NT2/D1 (cell line): ENCODE data around the gene PSEN1.

ENCODE experiments used
- DNase-seq: peaks from one replicate; pipeline ENCODE4 v3.0.0-alpha.2; 2011; ENCODE audit warnings: low read depth, low spot score
- H3K27me3 ChIP-seq: 2 replicates; pipeline ENCODE4 v1.6.0; 2011; ENCODE audit warnings: mild to moderate bottlenecking; ENCODE audit not compliant: insufficient read length, insufficient read depth
- H3K36me3 ChIP-seq: 2 replicates; pipeline ENCODE4 v1.6.1; 2011; ENCODE audit warnings: mild to moderate bottlenecking, low read length, mixed read lengths; ENCODE audit not compliant: insufficient read depth, insufficient read length
- H3K4me1 ChIP-seq: 2 replicates; pipeline ENCODE4 v1.5.1; 2011; ENCODE audit not compliant: insufficient read depth, insufficient read length
- H3K4me3 ChIP-seq: 2 replicates; pipeline ENCODE4 v1.5.1; 2011; ENCODE audit warnings: low read depth; ENCODE audit not compliant: insufficient read length
- H3K9ac ChIP-seq: 2 replicates; pipeline ENCODE4 v1.6.0; 2011; ENCODE audit warnings: low read depth; ENCODE audit not compliant: insufficient read length
- H3K9me3 ChIP-seq: 2 replicates; pipeline ENCODE4 v1.5.1; 2011; ENCODE audit warnings: mild to moderate bottlenecking, low read length; ENCODE audit not compliant: insufficient read depth
- SUZ12 ChIP-seq: IDR thresholded peaks from 2 replicates; pipeline ENCODE4 v1.6.1; 2011; ENCODE audit not compliant: insufficient read length, insufficient read depth; ENCODE audit errors: extremely low read depth
- YY1 ChIP-seq: IDR thresholded peaks from 2 replicates; pipeline ENCODE4 v1.6.1; 2011; ENCODE audit not compliant: insufficient read length, insufficient read depth
- ZNF274 ChIP-seq: IDR thresholded peaks from 2 replicates; pipeline ENCODE4 v1.6.1; 2011; ENCODE audit warnings: mild to moderate bottlenecking, low read depth, low read length

Gene PSEN1

DNA sequence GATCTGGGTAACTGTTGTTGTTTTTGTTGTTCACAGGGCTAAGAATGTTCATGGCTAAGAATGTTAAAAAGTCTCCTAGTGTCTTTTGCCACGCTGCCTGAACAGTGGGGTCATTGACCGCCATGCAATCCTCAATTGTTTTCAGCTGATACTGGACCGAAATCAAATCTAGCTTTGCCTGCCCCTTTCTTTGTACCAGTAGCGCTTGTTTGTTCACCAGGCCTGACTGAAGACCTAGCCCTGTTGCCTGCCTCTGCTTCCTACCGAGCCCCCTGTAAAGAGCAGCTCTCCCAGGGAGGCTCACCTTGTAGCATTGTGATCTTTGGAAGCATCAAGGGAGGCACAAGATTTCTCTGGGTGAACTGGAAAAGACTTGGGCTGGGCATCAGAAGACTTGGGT, 6.7 kb downstream of the PSEN1 start:
- H3K4me1 ChIP-seq, result no peaks in the 10 kb centered on the region
- H3K9me3 ChIP-seq, result no peaks in the 10 kb centered on the region
- no peak overlapping the region for H3K4me3 ChIP-seq
- peaks cover 6% of the 10 kb centered on the region for H3K36me3 ChIP-seq
- no peak for TF ChIP-seq ZNF274
- no peak for TF ChIP-seq YY1
- no peak for DNase-seq
- peak overlapping the region; percentile 21 for H3K9ac ChIP-seq
- H3K27me3 ChIP-seq, result no peaks in the 10 kb centered on the region

DNA sequence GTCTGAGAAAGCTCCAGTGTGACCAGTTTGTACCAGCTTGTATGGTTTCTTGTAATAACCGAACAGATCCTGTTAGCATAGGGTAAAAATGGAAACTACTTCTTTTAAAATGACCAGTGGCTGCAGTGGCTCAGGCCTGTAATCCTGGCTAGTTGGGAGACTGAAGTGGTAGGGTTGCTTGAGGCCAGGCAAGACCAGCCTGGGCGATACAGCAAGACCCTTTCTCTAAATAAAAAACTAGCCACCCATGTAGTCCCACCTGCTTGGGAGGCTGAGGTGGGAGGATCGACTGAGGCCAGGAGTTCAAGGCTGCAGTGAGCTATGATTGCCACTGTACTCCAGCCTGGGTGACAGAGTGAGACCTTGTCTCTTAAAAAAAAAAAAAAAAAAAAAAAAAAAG, 7.3 kb downstream of the PSEN1 start:
- Histone ChIP-seq H3K4me3 (no peak overlapping the region), H3K9me3 (no peaks in the 10 kb centered on the region), H3K9ac (no peak overlapping the region), H3K36me3 (peaks cover 11% of the 10 kb centered on the region), H3K27me3 (no peaks in the 10 kb centered on the region), H3K4me1 (no peaks in the 10 kb centered on the region)
- no peak for DNase-seq
- TF ChIP-seq ZNF274 (no peak), SUZ12 (no peak), YY1 (no peak)

DNA sequence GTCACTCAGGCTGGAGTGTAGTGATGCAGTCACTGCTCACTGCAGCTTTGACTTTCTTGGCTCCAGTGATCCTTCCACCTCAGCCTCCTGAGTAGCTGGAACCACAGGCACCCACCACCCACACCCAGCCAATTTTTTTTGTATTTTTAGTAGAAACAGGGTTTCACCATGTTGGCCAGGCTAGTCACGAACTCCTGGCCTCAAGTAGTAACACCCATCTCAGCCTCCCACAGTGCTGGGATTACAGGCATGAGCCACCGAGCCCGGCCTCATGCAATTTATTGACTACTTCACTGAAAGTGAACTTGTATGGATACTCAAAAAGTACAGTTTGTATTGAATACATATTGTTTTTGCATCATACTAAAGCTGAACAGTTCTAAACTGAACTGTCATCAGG, 9.1 kb downstream of the PSEN1 start:
- Histone ChIP-seq H3K4me1 (no peaks in the 10 kb centered on the region), H3K36me3 (peaks cover 25% of the 10 kb centered on the region), H3K9me3 (no peaks in the 10 kb centered on the region), H3K4me3 (no peak overlapping the region), H3K27me3 (no peaks in the 10 kb centered on the region), H3K9ac (no peak overlapping the region)
- DNase-seq, result no peak
- TF ChIP-seq SUZ12, result no peak
- TF ChIP-seq YY1, result no peak
- TF ChIP-seq ZNF274, result no peak

DNA sequence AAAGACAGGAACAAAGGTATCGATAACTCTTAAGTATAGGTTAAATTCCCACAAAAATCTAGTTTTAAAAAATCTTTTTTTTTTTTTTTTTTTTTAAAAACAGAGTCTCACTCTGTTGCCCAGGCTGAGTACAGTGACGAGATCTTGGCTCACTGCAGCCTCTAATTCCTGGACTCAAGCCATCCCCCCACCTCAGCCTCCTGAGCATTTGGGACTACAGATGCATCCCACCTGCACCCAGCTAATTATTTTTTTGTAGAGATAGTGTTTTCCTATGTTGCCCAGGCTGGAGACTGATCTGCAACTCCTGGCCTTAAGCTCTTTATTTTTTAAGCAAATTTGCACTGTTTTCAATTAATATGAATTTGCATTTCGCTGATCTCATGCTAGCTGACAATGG, 9.8 kb downstream of the PSEN1 start:
- DNase-seq, result no peak
- H3K9me3 ChIP-seq, result no peaks in the 10 kb centered on the region
- H3K9ac ChIP-seq, result no peak overlapping the region
- H3K4me3 ChIP-seq, result no peak overlapping the region
- H3K27me3 ChIP-seq, result no peaks in the 10 kb centered on the region
- no peak for TF ChIP-seq SUZ12
- no peak for TF ChIP-seq YY1
- no peak for TF ChIP-seq ZNF274
- peaks cover 25% of the 10 kb centered on the region for H3K36me3 ChIP-seq
- no peaks in the 10 kb centered on the region for H3K4me1 ChIP-seq

DNA sequence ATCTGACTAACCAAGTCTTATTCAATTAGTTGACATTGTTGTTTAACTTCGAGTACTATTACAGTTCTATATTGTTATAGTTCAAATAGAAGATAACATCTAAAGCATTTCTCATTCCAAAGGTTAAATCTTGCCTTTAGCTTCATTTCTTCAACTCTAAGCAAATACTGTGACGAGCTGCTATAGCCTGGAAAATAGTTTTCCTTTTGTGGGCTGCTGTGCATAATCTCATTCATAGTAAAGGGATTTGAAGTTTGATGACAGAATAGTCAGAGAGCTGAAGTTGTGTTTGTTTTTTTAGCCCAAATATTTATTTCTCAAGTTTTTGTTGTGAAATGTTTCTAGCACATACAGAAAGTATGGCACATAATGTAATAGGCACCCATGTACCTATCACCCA, 13.4 kb downstream of the PSEN1 start:
- DNase-seq, result no peak
- H3K36me3 ChIP-seq, result peaks cover 29% of the 10 kb centered on the region

DNA sequence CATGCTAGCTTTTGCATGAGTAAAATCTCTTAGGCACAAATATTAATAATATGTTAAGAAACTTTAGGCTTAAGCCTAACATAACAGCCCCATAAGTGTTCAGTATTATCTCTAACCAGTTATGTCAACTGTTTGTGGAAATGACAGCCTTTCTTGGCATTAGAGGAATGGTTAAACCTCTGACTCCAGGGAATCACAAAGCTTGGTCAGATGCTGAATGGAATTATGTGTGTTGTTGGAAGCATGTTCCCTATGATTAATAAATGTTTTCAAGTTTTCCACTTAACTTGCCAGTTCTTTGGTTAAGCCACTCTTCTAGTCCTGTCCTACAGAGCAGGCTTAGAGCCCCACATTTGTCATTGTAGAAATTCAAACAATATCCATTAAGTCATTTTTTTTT, 17.0 kb downstream of the PSEN1 start:
- H3K9me3 ChIP-seq, result no peaks in the 10 kb centered on the region
- H3K4me1 ChIP-seq, result no peaks in the 10 kb centered on the region
- no peak for TF ChIP-seq ZNF274
- no peak for TF ChIP-seq YY1
- no peak for TF ChIP-seq SUZ12
- DNase-seq, result no peak
- H3K4me3 ChIP-seq, result no peak overlapping the region
- H3K27me3 ChIP-seq, result no peaks in the 10 kb centered on the region
- no peak overlapping the region for H3K9ac ChIP-seq
- H3K36me3 ChIP-seq, result peaks cover 26% of the 10 kb centered on the region

More for the DNA sequence above, 13.4 kb downstream of the PSEN1 start:
- no peak overlapping the region for H3K4me3 ChIP-seq
- TF ChIP-seq ZNF274, result no peak
- TF ChIP-seq YY1, result no peak
- TF ChIP-seq SUZ12, result no peak
- no peaks in the 10 kb centered on the region for H3K4me1 ChIP-seq
- no peak overlapping the region for H3K9ac ChIP-seq
- H3K27me3 ChIP-seq, result no peaks in the 10 kb centered on the region
- no peaks in the 10 kb centered on the region for H3K9me3 ChIP-seq

DNA sequence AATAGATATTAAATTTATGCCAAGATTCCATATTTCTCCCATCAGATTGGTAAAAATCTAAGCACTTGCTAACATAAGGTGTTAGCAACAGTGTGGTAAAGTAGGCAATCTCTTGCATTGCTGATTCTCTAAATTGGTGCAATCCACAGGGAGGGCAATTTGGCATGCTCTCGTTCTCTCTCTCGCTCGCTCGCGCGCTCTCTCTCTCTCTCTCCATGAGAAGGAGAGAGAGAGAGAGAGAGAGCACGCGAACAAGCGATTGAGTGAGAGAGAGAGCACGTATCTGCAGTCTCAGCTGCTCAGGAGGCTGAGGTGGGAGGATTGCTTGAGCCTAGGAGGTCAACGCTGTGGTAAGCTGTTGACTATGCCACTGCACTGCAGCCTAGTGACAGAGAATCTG, 25.9 kb downstream of the PSEN1 start:
- H3K36me3 ChIP-seq, result peaks cover 34% of the 10 kb centered on the region
- TF ChIP-seq ZNF274, result no peak
- no peak for TF ChIP-seq SUZ12
- no peak for TF ChIP-seq YY1
- no peaks in the 10 kb centered on the region for H3K9me3 ChIP-seq

DNA sequence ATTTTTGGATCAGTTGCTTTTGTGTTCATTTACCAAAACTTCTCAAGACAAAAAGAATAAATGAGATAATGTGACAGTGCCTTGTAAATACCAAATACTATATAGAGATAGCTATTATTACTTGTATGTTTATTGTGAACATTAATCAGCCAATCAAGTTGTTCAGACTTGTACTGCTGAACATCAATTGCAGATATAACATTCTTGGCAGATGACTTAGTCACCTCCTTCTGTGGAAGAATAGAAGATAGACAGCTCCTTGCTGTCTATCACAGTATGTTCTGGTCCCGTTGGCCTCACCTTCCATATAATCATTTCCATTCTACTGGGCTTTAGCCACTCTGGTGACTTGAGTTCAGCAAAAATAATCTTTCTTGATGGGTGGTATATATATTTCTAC, 30.1 kb downstream of the PSEN1 start:
- no peaks in the 10 kb centered on the region for H3K4me1 ChIP-seq
- no peak overlapping the region for H3K4me3 ChIP-seq
- no peaks in the 10 kb centered on the region for H3K9me3 ChIP-seq
- no peak overlapping the region for H3K9ac ChIP-seq
- peaks cover 38% of the 10 kb centered on the region for H3K36me3 ChIP-seq
- H3K27me3 ChIP-seq, result no peaks in the 10 kb centered on the region
- no peak for DNase-seq
- no peak for TF ChIP-seq ZNF274
- no peak for TF ChIP-seq YY1

More for the DNA sequence above, 25.9 kb downstream of the PSEN1 start:
- Histone ChIP-seq H3K27me3 (no peaks in the 10 kb centered on the region), H3K4me1 (no peaks in the 10 kb centered on the region), H3K9ac (no peak overlapping the region), H3K4me3 (no peak overlapping the region)
- no peak for DNase-seq
